HepG2 (cell line): ENCODE data around the gene TMEM217. TPM values are rescaled to one million over a fixed set of nuclear protein-coding genes. Genes with fewer than 3 reads are reported as not detected.

Experiments
- ATAC-seq: fragments of 200-7000 bp; cut with Tn5 transposase; 3 replicates; pipeline ENCODE4 v1.9.1; 2020; ENCODE audit warnings: mild to moderate bottlenecking, moderate library complexity
- BruUV-seq: library from RNA; stranded (reverse); fragments of 400-500 nt; replicated peaks from 2 replicates; lab custom pipeline; 2021; lab: Mats Ljungman, UMichigan
- CTCF ChIA-PET: fragments of 300-600 bp; formaldehyde crosslinking; extraction: SDS; loops from one replicate; lab custom pipeline; 2021; ENCODE audit warnings: low total read pairs, inconsistent platforms, low intra/inter-chr PET ratio; lab: Yijun Ruan, JAX
- POLR2A ChIA-PET: fragments of 350-600 bp; sonication (Branson Sonifier 250); formaldehyde crosslinking; loops from one replicate; lab custom pipeline; 2020; ENCODE audit warnings: antibody characterized with exemption, inconsistent platforms; lab: Yijun Ruan, JAX
- DNase-seq: peaks from one replicate; pipeline ENCODE4 v3.0.0-alpha.2; 2015; ENCODE audit warnings: low spot score
- FAIRE-seq: peaks from 3 replicates; lab custom pipeline; 2011; peaks lifted over from hg19 to GRCh38; lab: Jason Lieb, UNC
- H2AFZ ChIP-seq: one replicate; pipeline ENCODE4 v1.6.1; 2011; ENCODE audit warnings: low read length, inconsistent platforms
- H3K27ac ChIP-seq: fragments of 300-600 bp; 3 replicates; pipeline ENCODE4 v1.8.0; 2011; ENCODE audit warnings: mixed run types, mild to moderate bottlenecking, mixed read lengths, low read length, inconsistent platforms; ENCODE audit not compliant: insufficient read depth; ENCODE audit errors: extremely low read length
- H3K27me3 ChIP-seq, 2 experiments: fragments of 200-600 bp in 1 of 2; 2 replicates in 1 of 2; 3 replicates in 1 of 2; pipeline versions ENCODE4 v1.6.0 to v1.8.0; 2011; ENCODE audit warnings: low read length in 2 of 2, mild to moderate bottlenecking in 2 of 2, moderate library complexity in 2 of 2, inconsistent platforms in 1 of 2; ENCODE audit not compliant: insufficient read depth in 2 of 2, control insufficient read depth in 1 of 2
- H3K36me3 ChIP-seq, 2 experiments: fragments of 200-600 bp in 1 of 2; replicated peaks in 1 of 2; 2 replicates in 1 of 2; 3 replicates in 1 of 2; pipeline versions ENCODE4 v1.5.1 to v1.8.0; 2011; ENCODE audit warnings: low read length in 2 of 2, inconsistent platforms in 1 of 2; ENCODE audit not compliant: insufficient read depth in 2 of 2, control insufficient read depth in 1 of 2
- H3K4me1 ChIP-seq: 2 replicates; pipeline ENCODE4 v1.5.1; 2012; ENCODE audit warnings: low read length, inconsistent platforms; ENCODE audit not compliant: insufficient read depth
- H3K4me2 ChIP-seq: 2 replicates; pipeline ENCODE4 v1.6.0; 2011; ENCODE audit warnings: low read depth, low read length, inconsistent platforms
- H3K4me3 ChIP-seq, 3 experiments: fragments of 200-600 bp in 1 of 3; sonication (generic), shearing (Covaris generic) in 1 of 3; replicated peaks in 1 of 3; 2 replicates each; pipeline ENCODE4 v1.5.1; 2011 to 2016; ENCODE audit warnings: low read length in 3 of 3, inconsistent platforms in 2 of 3, low read depth in 2 of 3, mild to moderate bottlenecking in 2 of 3, control low read depth in 1 of 3, mixed read lengths in 1 of 3; ENCODE audit not compliant: insufficient read depth in 1 of 3
- H3K79me2 ChIP-seq: one replicate; pipeline ENCODE4 v1.6.1; 2011; ENCODE audit warnings: low read length, inconsistent platforms; ENCODE audit not compliant: insufficient read depth
- H3K9ac ChIP-seq: 2 replicates; pipeline ENCODE4 v1.6.0; 2011; ENCODE audit warnings: mild to moderate bottlenecking, low read depth, low read length, inconsistent platforms; ENCODE audit not compliant: insufficient read depth
- H3K9me3 ChIP-seq: 2 replicates; pipeline ENCODE4 v1.5.1; 2012; ENCODE audit warnings: mild to moderate bottlenecking, low read length
- H4K20me1 ChIP-seq: 2 replicates; pipeline ENCODE4 v1.6.0; 2011; ENCODE audit warnings: inconsistent platforms, mild to moderate bottlenecking, low read length, moderate library complexity; ENCODE audit not compliant: insufficient read depth
- CHCHD3 ChIP-seq: sonication (generic); formaldehyde crosslinking; IDR thresholded peaks from 2 replicates; pipeline ENCODE4 v1.8.0; 2022; ENCODE audit warnings: mild to moderate bottlenecking, missing genetic modification reagents, moderate library complexity
- HOXD1 ChIP-seq: sonication (generic); formaldehyde crosslinking; IDR thresholded peaks from 2 replicates; pipeline ENCODE4 v1.5.0; 2020; ENCODE audit warnings: missing genetic modification reagents
- PRDM15 ChIP-seq: sonication (generic); formaldehyde crosslinking; IDR thresholded peaks from 2 replicates; pipeline ENCODE4 v1.4.0; 2020; ENCODE audit warnings: missing genetic modification reagents
- TP53 ChIP-seq: sonication (generic); formaldehyde crosslinking; conservative IDR thresholded peaks from 2 replicates; pipeline ENCODE4 v1.4.0; 2020; ENCODE audit warnings: missing genetic modification reagents
- ZNF205 ChIP-seq: IDR thresholded peaks from 2 replicates; pipeline ENCODE4 v1.6.1; 2018; ENCODE audit warnings: missing biosample characterization, missing genetic modification reagents
- ZNF318 ChIP-seq: sonication (generic); formaldehyde crosslinking; IDR thresholded peaks from 2 replicates; pipeline ENCODE4 v1.4.0; 2020; ENCODE audit warnings: mild to moderate bottlenecking, missing genetic modification reagents
- ZNF354B ChIP-seq: sonication (generic); formaldehyde crosslinking; IDR thresholded peaks from 2 replicates; pipeline ENCODE4 v1.8.0; 2022; ENCODE audit warnings: mild to moderate bottlenecking, missing genetic modification reagents
- WGBS: methylation state at CpG from one replicate; pipeline ENCODE4 v1.1.6; 2017; ENCODE audit warnings: low lambda C conversion rate; 5-methylcytosine and 5-hydroxymethylcytosine counted together
- in situ Hi-C: cut with HindIII; loops from 2 replicates; pipeline ENCODE4 v1.10.0; 2017; ENCODE audit warnings: low pct_unique_long_range_greater_than_20kb; ENCODE audit not compliant: extremely low pct_ligation_motif_present
- intact Hi-C: fragments of 100-400 bp; cut with micrococcal nuclease; formaldehyde crosslinking; loops from one replicate; pipeline ENCODE4 v1.10.0; 2022; ENCODE audit not compliant: unreplicated experiment
- polyA plus RNA-seq, 8 experiments: library from polyadenylated mRNA; depleted of rRNA in 3 of 8; stranded (reverse) in 7 of 8; unstranded in 1 of 8; fragments of >200 nt; fragmentation: Illumina TruSeq in 4 of 8; extraction: Trizol in 4 of 8; gene quantifications; 2 replicates each; pipeline versions ENCODE4 v1.2.1 to v1.2.3, GENCODE V29; 2011 to 2016; ENCODE audit warnings: low read depth in 4 of 8, missing spikeins in 1 of 8, mixed read lengths in 1 of 8; ENCODE audit not compliant: insufficient read depth in 1 of 8
- total RNA-seq, 5 experiments: library from RNA; depleted of rRNA; stranded (reverse); fragments of >200 nt; fragmentation: Illumina TruSeq; extraction: Trizol; gene quantifications; 2 replicates each; pipeline ENCODE4 v1.2.3, GENCODE V29; 2016; ENCODE audit warnings: low read depth in 1 of 5

Gene TMEM217
- total and polyA plus RNA-seq, 2 of the 13 experiments (the other 11 are each of a cell fraction or from before 2014, with no cell fraction given), result 2.3 to 3.4 TPM

GRCh38 chr6:37272834-37273566 is 15.1 kb upstream of the TMEM217 start:
- FAIRE-seq, result no peak
- Histone ChIP-seq H3K4me2 (no peak overlapping the region), H3K27ac (no peak overlapping the region), H3K9ac (no peak overlapping the region), H3K27me3 (no peaks in the 10 kb centered on the region), H3K4me1 (no peaks in the 10 kb centered on the region), H3K36me3 (peaks cover 6 to 28% of the 10 kb centered on the region in 2 experiments), H3K9me3 (no peaks in the 10 kb centered on the region), H2AFZ (no peak overlapping the region), H3K79me2 (peaks cover 19% of the 10 kb centered on the region), H3K4me3 (no peak overlapping the region), H4K20me1 (no peaks in the 10 kb centered on the region)
- DNase-seq, result no peak
- intact Hi-C loops (no loop called here), in situ Hi-C loops (no loop called here)
- ChIA-PET POLR2A (no interaction called here), CTCF (no interaction called here)
- 92% methylated on average over 8 of the region's 8 CpGs for WGBS
- no TSS peak for BruUV-seq
- ATAC-seq, result no peak
- no peak for TF ChIP-seq PRDM15 (CRISPR knock-in tag)
- TF ChIP-seq TP53 (CRISPR knock-in tag), result no peak
- no peak for TF ChIP-seq CHCHD3 (CRISPR knock-in tag)
- no peak for TF ChIP-seq ZNF318 (CRISPR knock-in tag)
- no peak for TF ChIP-seq HOXD1 (CRISPR knock-in tag)
- no peak for TF ChIP-seq ZNF205 (CRISPR knock-in tag)
- no peak for TF ChIP-seq ZNF354B (CRISPR knock-in tag)
